22Rv1 (cell line): ENCODE measurements around the gene KIAA1671.
A peak's percentile ranks its signal among the peaks of the same experiment; 100 is the strongest.

Source experiments
- H3K27ac ChIP-seq: fragments of 450-650 bp; 2 replicates; pipeline ENCODE4 v1.5.1; 2017
- ZFX ChIP-seq: fragments of 450-650 bp; IDR thresholded peaks from 2 replicates; pipeline ENCODE4 v1.6.1; 2017; ENCODE audit warnings: antibody characterized with exemption, borderline replicate concordance
- TF ChIP-seq, protein P1 (sequence below): fragments of 450-650 bp; IDR thresholded peaks from 2 replicates; pipeline ENCODE4 v1.5.1; 2017; ENCODE audit warnings: mild to moderate bottlenecking

KIAA1671 gene

DNA sequence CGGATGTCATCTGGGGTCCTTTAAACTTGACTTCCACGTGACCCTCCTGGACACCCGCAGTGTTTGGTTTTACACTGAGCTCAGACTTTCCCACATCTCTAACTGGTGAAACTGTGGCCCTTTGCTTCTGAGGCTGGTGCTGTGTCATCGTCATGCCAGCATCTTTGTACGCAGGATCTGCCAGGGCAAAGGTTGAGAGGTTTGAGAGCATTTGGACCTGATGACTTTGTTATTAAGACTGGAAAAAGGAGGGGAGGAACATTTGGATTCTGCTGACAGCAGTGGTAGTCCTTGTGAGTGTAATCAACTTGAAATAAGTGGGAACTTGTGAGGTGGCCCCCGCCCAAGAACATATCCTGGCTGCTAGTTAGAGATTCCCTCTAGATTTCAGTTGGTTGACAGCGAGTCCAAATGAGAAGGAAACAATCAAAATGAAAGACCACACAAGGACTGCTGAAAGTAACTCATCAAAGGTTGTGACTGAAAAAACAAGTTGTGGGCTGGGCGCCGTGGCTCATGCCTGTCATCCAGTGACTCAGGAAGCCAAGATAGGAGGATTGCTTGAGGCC is 102.5 kb downstream of the KIAA1671 start:
- TF ChIP-seq, protein P1, sequence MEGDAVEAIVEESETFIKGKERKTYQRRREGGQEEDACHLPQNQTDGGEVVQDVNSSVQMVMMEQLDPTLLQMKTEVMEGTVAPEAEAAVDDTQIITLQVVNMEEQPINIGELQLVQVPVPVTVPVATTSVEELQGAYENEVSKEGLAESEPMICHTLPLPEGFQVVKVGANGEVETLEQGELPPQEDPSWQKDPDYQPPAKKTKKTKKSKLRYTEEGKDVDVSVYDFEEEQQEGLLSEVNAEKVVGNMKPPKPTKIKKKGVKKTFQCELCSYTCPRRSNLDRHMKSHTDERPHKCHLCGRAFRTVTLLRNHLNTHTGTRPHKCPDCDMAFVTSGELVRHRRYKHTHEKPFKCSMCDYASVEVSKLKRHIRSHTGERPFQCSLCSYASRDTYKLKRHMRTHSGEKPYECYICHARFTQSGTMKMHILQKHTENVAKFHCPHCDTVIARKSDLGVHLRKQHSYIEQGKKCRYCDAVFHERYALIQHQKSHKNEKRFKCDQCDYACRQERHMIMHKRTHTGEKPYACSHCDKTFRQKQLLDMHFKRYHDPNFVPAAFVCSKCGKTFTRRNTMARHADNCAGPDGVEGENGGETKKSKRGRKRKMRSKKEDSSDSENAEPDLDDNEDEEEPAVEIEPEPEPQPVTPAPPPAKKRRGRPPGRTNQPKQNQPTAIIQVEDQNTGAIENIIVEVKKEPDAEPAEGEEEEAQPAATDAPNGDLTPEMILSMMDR: no peak
- no peak for TF ChIP-seq ZFX
- no peak overlapping the region for H3K27ac ChIP-seq

DNA sequence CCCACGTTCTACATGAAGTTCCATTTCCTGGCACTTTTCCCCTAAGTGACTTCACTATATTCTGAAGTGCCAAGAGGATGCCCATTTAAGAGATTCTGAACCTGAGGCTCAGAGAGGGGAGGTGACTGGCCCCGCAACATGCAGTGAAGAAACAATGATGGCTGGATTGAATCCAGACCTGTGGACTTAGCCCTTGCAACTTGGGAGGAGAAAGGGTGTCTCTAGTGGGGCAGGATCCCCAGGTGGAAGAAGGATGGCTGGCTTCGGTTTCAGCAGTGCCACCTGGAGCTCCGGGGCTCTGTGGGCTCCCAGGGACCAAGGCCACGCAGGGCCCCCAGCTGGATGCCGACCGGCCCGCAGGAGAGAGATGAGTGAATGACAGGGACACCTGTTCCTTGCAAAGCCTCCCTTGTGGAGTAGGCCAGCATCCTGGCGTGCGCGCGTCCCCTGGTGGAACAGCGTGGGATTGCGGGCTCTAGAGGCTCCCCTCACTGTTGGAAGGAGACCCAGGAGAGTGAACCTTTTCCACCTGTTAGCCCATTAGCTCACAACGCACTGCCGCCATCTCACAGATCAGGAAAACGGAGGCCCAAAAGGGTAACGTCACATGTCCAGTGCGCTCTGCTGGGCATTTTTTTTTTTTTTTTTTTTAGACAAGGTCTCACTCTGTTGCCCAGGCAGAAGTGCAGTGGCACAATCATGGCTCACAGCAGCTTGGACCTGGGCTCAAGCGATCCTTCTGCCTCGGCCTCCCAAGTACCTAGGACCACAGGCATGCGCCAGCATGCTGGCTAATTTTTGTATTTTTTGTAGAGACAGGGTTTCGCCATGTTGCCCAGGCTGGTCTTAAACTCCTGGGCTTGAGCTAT is 104.7 kb downstream of the KIAA1671 start:
- H3K27ac ChIP-seq: no peak overlapping the region
- TF ChIP-seq, protein P1: peak; percentile 95
- no peak for TF ChIP-seq ZFX

DNA sequence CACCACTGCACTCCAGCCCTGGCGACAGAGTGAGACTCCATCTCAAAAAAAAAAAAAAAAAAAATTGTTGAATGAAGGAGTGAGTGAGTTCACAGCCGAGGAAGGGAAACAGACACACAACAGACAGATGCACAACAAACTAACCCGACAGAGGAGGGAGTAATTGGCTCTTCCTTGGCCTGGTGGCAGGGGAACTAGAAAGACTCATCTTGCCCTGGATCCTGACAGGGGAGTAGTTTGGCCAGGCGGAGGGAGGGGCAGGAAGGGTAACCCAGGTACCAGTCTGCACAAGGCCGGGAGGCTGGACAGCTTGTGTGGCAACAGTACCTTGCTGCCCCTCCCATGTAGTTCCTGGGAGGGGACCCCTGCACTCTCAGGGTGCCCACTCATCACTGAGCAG is 106.9 kb downstream of the KIAA1671 start:
- TF ChIP-seq, protein P1: no peak
- no peak for TF ChIP-seq ZFX

DNA sequence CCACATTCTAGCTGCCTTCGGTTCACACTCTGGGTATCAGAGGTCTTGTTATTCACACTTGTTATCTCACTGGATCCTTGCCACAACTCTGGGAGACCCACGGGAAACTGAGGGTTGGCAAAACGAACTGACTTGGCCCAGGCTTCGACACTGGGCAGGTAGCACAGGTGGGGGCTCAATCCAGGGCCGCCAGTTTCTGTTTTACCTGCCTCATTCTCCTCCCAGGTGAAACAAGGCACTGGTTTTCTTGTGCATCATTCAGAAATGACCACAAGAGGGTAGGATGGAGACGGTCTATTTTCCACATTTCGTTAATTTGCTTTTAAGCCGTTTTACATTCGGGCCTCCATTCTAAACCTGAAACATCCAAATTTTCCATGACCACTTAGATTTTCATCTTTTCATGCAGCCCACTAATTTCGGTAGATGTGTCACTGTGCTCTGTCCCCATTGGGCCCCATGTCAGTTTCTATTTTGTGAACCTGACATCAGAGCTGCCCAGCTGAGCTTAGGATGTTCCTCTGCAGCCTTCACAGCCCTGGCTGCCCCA is 108.1 kb downstream of the KIAA1671 start:
- no peak overlapping the region for H3K27ac ChIP-seq
- TF ChIP-seq, protein P1: peak; percentile 36
- TF ChIP-seq ZFX: no peak

More for the DNA sequence above, 106.9 kb downstream of the KIAA1671 start:
- H3K27ac ChIP-seq: no peak overlapping the region

GRCh38 chr22:25061134-25061533 is 108.6 kb downstream of the KIAA1671 start:
- H3K27ac ChIP-seq: no peak overlapping the region
- TF ChIP-seq, protein P1: no peak
- TF ChIP-seq ZFX: no peak

- no peak for TF ChIP-seq ZFX
- H3K27ac ChIP-seq: no peak overlapping the region
Measured at GRCh38 chr22:25061605-25062376, 109.3 kb downstream of the KIAA1671 start.

DNA sequence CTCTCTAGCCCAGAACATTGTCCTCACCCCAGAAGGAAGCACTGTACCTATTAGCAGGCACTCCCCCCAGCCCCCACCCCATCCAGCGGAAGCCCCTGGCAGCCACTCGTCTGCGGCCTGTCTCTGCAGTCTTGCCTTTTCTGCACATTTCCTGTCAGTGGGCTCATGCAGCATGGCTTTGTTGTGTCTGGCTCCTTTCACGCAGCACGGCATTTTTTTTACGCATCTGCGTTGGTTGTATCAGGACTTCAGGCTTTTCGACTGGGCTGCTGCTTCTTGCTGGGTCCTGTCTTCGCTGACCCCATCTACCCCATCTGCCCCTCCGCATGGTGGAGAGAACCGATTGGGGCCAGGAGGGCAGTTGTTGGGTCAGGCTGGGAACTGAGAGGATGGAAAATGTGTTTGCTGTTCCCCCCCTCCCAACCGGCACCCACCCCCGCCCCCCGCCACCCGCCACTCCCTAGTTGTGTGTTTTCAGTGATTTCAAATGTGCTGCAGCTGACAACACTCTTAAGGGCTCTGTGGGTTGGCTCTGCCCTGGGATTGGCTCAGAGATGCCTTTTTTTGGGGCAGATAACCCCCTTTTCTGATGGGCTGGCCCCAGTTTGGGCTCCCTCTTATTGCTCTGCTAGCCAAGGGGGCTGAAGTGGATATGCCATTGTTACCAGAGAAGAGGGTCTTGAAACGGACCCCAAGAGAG is 110.0 kb downstream of the KIAA1671 start:
- no peak for TF ChIP-seq ZFX
- TF ChIP-seq, protein P1: no peak
- no peak overlapping the region for H3K27ac ChIP-seq
